ENCODE data around the gene FOXC2. TPM values are rescaled to one million over a fixed set of nuclear protein-coding genes. Genes with fewer than 3 reads are reported as not detected.

FOXC2 gene
- total RNA-seq: 0.62 TPM

- no peak for DNase-seq
Measured at GRCh38 chr16:86566601-86566965, at the start of gene FOXC2. TSS of gene FOXC2 (plus strand) at chr16:86566829. CDS start at chr16:86567336, 507 bp downstream.

DNA sequence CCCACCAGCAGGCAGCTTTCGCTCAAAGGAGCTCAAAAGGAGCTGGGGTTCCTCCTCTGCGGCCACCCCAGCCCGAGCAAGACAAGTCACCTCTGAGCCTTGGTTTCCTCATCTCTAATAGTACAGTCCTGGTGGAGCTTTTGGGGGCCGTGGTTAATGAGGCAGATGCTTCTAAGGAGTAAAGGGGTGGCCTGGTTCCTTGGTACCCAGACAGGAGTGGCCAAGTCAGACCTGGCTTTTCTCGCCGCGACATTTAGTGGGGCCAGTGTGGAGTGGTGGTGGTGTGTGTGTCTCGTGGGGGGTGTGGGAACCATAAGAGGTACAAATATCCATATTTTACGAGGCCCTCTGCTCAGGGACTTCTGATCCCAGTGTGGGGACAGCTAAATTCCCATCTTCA, 49.6 kb upstream of the FOXC2 start:
- DNase-seq: no peak

DNA sequence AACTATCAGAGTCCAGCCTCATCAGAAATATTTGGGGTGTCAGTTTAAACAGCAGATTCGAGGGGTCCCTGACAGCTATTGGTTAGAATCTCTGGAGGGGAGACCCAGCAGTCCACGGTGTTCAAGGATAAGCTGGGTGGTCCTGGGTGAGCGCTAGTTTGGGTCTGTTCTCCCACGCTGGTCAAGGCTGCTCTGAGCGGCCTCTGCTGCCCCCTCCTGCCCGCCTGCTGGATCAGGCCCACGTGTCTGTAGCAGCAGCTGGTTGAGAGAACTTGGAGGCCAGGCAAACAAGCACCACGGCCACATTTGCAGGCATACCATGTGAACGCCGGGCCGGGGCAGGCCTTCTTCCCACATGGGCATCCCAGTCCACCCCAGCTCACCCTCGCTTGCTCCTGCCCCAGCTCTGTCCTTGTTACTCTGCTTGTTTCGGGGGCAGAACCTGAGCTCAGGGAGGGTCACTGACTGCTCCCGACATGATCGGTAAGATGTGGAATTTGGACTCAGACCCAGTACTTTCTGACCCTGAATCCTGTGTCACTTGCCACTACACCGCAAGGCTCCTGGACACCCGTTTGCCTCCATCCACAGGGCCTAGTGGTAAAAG, 48.9 kb upstream of the FOXC2 start:
- peak; percentile 28 for DNase-seq

GRCh38 chr16:86519007-86519648, 47.5 kb upstream of the FOXC2 start:
- DNase-seq: no peak

DNA sequence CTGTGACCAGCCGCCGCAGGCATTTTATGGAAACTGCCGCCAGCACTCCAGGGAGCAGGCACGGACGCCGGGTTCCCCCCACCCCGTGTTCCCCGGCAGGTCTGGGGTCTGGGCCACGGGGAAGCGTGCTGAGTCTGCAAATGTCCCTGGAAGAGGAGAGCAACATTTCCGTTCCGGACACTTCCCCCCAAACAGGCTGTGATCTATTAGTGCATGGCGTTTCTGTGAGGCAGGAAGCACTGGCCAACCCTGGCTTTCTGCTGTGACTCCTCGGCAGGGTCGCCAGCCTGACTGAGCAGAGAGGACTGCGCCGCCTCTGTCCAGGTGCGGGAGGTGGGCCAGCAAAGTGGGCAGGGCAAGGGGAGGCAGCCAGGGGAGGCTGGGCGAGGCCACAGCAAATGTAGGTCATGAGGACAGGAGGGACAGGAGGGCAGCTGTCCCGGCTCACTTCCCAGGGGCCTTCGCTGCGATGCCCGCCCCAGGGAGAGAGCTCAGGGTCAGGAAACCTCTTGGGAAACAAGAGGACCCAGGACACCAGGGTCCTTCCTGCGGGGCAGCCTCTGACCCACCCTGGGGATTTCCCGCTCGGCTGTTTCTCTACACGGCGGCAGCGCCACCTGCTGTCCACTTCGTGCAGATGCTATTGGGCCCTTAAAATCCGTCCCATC, 46.8 kb upstream of the FOXC2 start:
- no peak for DNase-seq

- no peak for DNase-seq
Measured at GRCh38 chr16:86520317-86521210, 46.1 kb upstream of the FOXC2 start.

- DNase-seq: no peak
Measured at GRCh38 chr16:86521236-86522197, 45.1 kb upstream of the FOXC2 start.

DNA sequence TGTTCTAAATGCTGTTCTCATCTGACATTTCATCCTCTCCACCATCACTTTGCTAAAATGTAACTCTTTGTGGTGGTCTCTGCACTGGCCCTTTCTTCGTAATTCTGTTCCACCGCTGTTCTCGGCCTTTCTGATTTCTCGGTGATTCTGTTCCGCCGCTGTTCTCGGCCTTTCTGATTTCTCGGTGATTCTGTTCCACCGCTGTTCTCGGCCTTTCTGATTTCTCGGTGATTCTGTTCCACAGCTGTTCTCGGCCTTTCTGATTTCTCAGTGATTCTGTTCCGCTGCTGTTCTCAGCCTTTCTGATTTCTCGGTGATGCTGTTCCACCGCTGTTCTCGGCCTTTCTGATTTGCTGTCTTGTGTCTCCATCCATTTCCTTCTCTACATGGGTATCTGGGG, 44.0 kb upstream of the FOXC2 start:
- DNase-seq: no peak

DNA sequence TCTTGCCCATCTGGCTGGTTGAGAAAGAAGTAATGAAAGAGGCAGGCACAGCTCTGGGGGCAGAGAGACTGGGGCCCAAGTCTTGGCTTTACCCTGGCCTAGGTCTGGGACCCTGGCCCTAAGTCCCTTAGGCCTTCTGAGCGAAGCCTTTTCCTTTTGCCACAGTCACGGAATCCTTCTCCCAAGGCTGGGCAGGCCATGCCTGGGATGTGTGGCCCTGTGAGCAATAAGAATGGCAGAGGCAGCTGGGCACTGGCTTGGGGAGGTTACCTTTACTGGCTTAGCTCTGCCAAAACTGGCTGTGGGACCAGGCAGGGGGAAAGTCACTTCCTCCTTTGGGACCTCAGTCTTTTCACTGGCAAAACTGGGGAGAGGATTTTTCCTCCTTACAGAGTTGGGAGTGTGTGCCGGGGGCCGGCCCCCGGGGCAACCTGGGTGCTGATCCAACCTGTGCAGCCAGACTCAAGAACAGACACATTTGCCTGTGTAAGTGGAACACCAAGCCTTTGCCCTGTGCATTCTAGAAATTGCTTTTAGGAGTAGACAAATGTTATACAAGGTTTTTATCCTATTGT, 43.4 kb upstream of the FOXC2 start:
- DNase-seq: no peak

- no peak for DNase-seq
Measured at GRCh38 chr16:86524029-86524428, 42.6 kb upstream of the FOXC2 start.

GRCh38 chr16:86525696-86526095, 40.9 kb upstream of the FOXC2 start:
- no peak for DNase-seq

DNA sequence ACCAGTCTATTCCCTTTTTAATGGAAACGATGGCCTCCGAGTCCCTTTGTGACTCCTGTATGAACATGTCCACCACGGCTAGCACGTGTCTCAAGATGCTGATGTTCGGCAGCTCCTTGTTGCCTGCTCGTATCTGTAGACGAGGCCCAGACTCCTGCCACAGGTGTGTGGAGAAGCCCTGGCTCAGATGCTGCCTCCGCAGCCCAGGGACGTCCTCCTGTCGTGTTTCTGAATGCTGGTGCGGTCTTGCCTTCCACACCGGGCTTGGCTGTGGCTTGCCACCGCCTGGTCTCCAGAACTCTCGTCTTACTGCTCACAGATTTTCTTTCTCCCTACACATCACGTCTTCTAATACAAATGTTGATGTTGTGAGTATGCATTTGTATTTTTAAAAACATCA, 39.3 kb upstream of the FOXC2 start:
- DNase-seq: no peak

DNA sequence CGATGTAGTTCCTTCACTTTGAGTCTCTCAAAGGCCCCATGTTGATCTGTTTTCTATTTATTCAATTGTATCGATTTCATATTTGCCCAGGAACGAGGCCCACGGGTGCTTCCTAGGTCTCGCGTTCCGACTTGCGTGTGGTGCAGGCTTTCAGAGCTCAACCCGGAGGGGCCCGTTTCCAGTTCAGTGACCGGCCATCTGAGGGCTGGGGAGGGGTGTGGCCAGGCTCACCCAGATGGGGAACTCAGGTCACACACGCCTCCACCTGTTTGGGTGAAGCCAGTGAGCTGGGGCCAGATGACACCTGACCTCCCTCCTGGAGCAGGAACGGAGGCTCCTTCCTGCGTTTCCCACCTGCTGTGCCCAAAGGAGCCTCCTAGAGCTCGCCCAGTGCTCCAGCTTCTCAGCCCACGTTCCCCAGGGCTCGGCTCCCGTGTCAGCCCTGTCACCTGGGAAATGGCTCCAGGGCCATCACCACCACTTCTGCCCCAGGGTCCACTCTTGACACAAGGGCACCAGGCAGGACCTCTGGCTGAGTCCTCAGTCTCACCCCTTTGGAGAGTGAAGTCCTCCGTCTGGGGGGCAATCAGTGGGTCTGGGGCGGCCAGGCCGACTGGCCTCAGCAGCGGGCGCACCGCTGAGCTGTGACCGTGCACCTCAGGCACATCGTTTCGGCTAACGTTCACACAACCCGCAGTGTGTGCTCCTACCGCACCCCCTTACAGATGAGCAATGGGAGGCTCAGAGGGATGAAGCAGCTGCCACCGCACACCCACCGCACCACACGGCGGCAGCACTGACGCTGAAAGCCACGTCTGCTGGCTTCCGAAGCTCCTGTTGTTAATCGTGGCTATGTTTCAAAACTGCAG, 38.3 kb upstream of the FOXC2 start:
- DNase-seq: no peak

DNA sequence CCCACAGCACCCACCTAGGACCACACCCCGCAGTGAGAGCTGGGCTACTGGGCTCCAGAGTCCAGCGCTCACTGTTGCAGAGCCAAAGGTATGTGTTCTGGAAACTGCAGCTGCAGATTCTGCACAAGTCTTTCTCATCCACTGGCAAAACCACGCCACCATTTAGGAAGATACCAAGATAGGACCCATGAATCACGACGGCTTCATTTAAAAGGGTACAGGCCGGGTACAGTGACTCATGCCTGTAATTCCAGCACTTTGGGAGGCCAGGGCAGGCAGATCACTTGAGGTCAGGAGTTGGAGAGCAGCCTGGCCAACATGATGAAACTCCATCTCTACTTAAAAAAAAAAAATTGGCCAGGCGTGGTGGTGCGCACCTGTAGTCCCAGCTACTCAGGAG, 37.5 kb upstream of the FOXC2 start:
- no peak for DNase-seq

DNA sequence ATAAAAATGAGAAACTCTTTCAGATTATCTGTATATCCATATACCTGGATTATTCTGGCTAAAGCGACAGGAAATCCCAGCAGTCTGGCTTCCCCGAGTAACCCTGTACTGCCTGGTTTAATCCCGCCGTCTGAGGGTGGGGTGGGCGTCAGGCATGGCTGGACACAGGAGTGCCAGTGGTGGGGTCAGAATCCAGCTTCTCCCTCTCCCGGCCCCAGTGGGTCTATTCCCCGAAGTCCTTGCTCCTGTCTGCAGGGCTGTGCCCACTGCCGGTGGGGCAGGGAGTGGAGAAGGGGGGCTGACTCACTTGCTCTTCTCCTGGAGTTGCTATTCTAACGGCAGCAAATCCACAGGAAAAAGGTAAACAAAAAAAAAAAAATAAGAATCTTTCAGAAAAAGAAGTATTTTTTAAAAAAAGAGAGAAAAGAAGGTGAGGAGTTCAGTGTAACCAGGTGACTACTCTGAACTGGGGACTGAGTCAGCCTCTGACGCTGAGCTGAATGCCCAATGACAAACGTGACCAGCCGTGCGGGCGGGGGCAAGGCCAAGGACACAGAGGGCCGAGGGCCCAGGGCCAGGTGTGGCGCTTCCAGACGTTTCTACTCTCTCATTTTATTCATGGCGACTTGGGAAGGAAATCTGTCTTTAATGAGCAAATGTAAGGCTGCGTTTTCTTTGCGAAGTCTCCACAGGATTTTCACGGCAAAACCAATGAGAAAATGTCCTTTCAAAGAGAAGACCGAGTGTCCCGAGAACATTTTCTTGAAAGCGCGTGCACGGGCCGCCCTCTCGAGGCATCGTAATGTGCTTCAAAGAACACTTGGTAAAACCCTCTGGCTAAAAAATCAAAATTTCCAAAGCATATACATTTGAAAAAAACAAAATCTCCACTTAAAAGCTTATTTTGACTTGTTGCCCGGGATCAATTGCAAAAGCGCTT, 36.1 kb upstream of the FOXC2 start:
- DNase-seq: no peak

GRCh38 chr16:86531191-86531545, 35.5 kb upstream of the FOXC2 start:
- peak; percentile 67 for DNase-seq

GRCh38 chr16:86531641-86532525, 34.7 kb upstream of the FOXC2 start:
- DNase-seq: no peak

- DNase-seq: no peak
Measured at GRCh38 chr16:86532526-86532815, 34.2 kb upstream of the FOXC2 start.
